Measurements from ENCODE around the gene TMEM106C.
A peak's percentile ranks its signal among the peaks of the same experiment; 100 is the strongest.

Gene TMEM106C, protein sequence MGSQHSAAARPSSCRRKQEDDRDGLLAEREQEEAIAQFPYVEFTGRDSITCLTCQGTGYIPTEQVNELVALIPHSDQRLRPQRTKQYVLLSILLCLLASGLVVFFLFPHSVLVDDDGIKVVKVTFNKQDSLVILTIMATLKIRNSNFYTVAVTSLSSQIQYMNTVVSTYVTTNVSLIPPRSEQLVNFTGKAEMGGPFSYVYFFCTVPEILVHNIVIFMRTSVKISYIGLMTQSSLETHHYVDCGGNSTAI

DNA sequence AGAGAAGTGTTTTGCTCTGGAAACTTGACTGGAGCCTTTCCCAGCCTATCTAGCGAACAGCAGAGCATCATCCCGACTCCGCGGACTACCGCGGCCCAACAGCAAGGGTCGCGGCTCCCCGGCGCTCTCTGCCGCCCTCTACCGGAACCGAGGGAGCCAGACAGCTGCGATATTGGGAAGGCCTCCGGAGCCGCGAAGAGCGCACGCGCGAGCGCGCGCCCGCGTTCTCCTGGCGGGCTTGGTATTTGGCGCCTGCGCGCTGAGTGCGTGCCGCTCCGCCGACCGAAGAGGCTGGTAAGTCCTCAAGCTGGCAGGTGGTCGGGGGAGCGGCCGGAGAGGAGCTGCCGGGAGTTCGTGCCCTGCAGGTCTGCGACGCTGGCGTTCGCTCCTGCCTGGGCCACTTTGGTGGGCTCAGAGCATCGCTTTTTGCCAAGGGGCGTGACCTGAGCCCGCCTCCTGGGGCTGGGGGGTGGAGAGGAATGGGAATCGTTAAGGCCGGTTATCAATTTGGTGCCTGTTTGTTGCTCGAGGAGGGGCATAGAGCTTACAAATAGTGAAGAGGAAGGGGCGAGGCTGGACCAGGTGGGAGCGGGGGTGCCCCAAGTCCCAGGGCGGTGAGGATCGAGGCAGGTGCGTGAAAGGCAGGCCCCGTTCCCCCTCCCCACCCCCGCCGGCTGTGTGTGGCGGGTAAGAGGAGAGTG, at the start of gene TMEM106C:
Gene TMEM106C (plus strand): TSS at position 257 of the 701 bp plus-strand sequence. CDS start 641 bp downstream, outside the sequence.
- H3K27ac ChIP-seq = peak within 1 kb of the TSS; percentile 85
- TF ChIP-seq, protein P1, sequence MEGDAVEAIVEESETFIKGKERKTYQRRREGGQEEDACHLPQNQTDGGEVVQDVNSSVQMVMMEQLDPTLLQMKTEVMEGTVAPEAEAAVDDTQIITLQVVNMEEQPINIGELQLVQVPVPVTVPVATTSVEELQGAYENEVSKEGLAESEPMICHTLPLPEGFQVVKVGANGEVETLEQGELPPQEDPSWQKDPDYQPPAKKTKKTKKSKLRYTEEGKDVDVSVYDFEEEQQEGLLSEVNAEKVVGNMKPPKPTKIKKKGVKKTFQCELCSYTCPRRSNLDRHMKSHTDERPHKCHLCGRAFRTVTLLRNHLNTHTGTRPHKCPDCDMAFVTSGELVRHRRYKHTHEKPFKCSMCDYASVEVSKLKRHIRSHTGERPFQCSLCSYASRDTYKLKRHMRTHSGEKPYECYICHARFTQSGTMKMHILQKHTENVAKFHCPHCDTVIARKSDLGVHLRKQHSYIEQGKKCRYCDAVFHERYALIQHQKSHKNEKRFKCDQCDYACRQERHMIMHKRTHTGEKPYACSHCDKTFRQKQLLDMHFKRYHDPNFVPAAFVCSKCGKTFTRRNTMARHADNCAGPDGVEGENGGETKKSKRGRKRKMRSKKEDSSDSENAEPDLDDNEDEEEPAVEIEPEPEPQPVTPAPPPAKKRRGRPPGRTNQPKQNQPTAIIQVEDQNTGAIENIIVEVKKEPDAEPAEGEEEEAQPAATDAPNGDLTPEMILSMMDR (conservative IDR thresholded peaks at IDR 0.05) = peak; percentile 100

DNA sequence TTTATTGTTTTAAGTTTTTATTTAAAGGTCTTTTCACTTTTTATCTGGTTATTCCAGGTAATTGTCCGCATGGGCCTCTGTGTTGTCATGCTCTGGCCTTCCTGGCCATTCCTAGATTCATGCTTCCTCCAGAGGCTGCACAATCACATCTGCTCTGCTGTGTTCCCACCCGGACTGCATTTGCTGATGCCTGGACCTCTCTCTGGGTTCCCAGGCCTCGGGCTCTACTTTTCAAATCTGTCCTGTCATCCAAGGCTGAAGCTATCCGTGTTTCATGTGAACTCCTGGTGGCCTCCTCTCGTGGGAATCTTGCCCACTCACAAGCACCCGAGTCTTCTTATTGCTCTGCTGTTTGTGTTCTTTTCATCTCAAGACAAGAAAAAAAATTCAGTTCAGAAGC, 42.5 kb upstream of the TMEM106C start:
- H3K27ac ChIP-seq = no peak overlapping the region
- TF ChIP-seq, protein P1 (conservative IDR thresholded peaks at IDR 0.05) = no peak

DNA sequence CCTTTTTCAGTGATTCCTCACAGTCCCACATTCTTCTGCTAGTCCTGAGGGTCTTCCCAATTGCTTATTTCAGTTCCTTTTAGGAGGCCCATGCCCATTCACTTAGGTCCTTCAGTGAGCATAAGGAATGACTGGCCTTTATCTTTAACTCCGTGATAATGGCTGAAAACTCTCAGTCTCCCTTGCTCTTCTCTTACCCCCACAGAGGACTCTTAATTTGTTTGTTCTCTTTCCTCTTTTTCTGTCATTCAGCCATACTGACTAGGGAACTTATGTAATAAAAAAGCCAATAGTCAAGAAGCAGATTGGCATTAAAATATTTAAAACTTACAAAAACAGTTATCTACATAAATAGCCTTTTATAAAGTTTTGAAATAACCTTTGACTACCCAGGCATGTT, 41.5 kb upstream of the TMEM106C start:
- no peak overlapping the region for H3K27ac ChIP-seq
- TF ChIP-seq, protein P1 (conservative IDR thresholded peaks at IDR 0.05) = no peak

DNA sequence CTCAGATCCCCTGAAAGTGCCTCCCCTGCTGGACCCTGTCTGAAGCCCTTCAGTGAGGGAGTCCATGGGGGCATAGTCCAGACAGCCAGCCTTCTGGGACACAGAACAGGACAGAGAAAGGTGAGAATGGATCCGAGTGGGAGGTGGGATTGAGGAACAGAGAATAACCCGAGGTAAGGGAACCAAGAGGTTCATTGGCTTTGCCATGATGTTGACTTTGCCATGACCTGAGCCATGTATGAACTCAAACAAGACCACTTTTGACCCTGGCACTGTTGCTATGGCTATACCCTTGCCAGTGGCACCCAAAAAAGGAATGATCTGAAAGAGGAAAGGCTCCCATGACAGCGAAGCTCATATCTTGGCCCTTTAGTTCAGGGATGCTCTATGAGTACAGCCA, 36.0 kb upstream of the TMEM106C start:
- H3K27ac ChIP-seq = no peak overlapping the region
- TF ChIP-seq, protein P1 (conservative IDR thresholded peaks at IDR 0.05) = no peak

DNA sequence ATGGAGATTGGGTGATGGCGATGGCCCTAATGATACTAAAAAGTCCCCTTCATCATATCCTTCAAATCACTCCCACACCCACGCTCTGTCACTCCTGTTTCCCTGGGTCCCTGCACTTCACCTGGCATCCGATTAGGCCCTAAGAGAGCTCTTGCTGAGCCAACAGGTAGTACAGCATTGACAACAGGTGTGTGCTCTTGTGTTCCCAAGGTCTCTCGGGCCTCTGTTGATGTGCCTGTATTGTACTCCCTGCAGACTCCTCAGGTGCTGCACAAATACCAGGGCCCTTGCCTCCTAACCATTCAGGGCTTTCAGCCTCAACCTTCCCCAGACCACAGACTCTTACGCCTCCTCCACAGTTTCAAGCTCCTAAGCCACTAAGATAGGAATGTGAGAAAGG, 32.8 kb upstream of the TMEM106C start:
- no peak overlapping the region for H3K27ac ChIP-seq
- TF ChIP-seq, protein P1 (conservative IDR thresholded peaks at IDR 0.05) = no peak

DNA sequence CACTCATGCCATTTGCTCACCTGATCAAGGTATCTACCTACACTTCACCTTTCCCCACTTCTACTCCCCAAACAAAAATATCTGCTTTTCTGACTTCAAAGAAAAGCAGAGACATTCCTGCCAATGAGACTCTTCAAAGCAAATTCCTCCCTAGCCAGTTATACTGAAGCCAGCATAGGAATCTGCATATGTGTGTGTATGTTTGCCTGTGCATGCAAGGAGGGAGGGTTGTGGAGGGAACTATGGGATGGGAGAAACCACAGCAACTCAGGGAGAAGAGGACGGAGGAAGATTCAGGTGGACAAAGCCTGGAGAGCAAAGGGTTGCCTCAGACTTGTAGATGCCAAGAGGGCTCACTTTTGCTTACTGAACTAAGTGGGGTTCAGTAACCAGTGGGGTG, 32.2 kb upstream of the TMEM106C start:
- no peak overlapping the region for H3K27ac ChIP-seq
- TF ChIP-seq, protein P1 (conservative IDR thresholded peaks at IDR 0.05) = no peak

DNA sequence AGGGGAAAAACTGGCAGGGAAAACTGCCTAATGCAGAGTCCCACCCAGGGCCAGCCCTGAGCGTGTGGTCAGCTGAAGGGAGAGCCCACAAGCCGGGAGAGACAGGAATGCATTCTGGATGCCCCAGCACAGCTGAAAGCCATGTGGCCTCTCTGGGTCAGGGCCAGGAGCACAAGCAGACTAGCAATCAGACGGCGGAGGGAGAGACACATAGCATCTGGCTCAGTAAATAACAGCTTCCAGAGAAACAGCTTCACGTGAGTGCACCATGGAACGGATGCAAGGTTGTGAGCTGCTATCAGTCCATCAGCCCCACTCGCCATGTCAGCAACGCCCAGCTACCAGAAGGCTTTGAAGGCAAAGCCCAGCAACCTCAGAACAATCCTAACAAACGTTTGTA, 28.2 kb upstream of the TMEM106C start:
- H3K27ac ChIP-seq = no peak overlapping the region
- TF ChIP-seq, protein P1 (conservative IDR thresholded peaks at IDR 0.05) = no peak

All from VCaP (cell line).